HepG2 (cell line): ENCODE results near the gene COL5A1. TPM values are rescaled to one million over a fixed set of nuclear protein-coding genes. Genes with fewer than 3 reads are reported as not detected.
A peak's percentile ranks its signal among the peaks of the same experiment; 100 is the strongest.

Source experiments
- ATAC-seq: fragments of 200-7000 bp; cut with Tn5 transposase; 3 replicates; pipeline ENCODE4 v1.9.1; 2020; ENCODE audit warnings: mild to moderate bottlenecking, moderate library complexity
- BruUV-seq: library from RNA; stranded (reverse); fragments of 400-500 nt; replicated peaks from 2 replicates; lab custom pipeline; 2021; lab: Mats Ljungman, UMichigan
- CTCF ChIA-PET: fragments of 300-600 bp; formaldehyde crosslinking; extraction: SDS; loops from one replicate; lab custom pipeline; 2021; ENCODE audit warnings: low total read pairs, inconsistent platforms, low intra/inter-chr PET ratio; lab: Yijun Ruan, JAX
- POLR2A ChIA-PET: fragments of 350-600 bp; sonication (Branson Sonifier 250); formaldehyde crosslinking; loops from one replicate; lab custom pipeline; 2020; ENCODE audit warnings: antibody characterized with exemption, inconsistent platforms; lab: Yijun Ruan, JAX
- DNase-seq: peaks from one replicate; pipeline ENCODE4 v3.0.0-alpha.2; 2015; ENCODE audit warnings: low spot score
- FAIRE-seq: peaks from 3 replicates; lab custom pipeline; 2011; peaks lifted over from hg19 to GRCh38; lab: Jason Lieb, UNC
- H2AFZ ChIP-seq: one replicate; pipeline ENCODE4 v1.6.1; 2011; ENCODE audit warnings: low read length, inconsistent platforms
- H3K27ac ChIP-seq: fragments of 300-600 bp; 3 replicates; pipeline ENCODE4 v1.8.0; 2011; ENCODE audit warnings: mixed run types, mild to moderate bottlenecking, mixed read lengths, low read length, inconsistent platforms; ENCODE audit not compliant: insufficient read depth; ENCODE audit errors: extremely low read length
- H3K27me3 ChIP-seq, 2 experiments: fragments of 200-600 bp in 1 of 2; 2 replicates in 1 of 2; 3 replicates in 1 of 2; pipeline versions ENCODE4 v1.6.0 to v1.8.0; 2011; ENCODE audit warnings: low read length in 2 of 2, mild to moderate bottlenecking in 2 of 2, moderate library complexity in 2 of 2, inconsistent platforms in 1 of 2; ENCODE audit not compliant: insufficient read depth in 2 of 2, control insufficient read depth in 1 of 2
- H3K36me3 ChIP-seq, 2 experiments: fragments of 200-600 bp in 1 of 2; replicated peaks in 1 of 2; 2 replicates in 1 of 2; 3 replicates in 1 of 2; pipeline versions ENCODE4 v1.5.1 to v1.8.0; 2011; ENCODE audit warnings: low read length in 2 of 2, inconsistent platforms in 1 of 2; ENCODE audit not compliant: insufficient read depth in 2 of 2, control insufficient read depth in 1 of 2
- H3K4me1 ChIP-seq: 2 replicates; pipeline ENCODE4 v1.5.1; 2012; ENCODE audit warnings: low read length, inconsistent platforms; ENCODE audit not compliant: insufficient read depth
- H3K4me2 ChIP-seq: 2 replicates; pipeline ENCODE4 v1.6.0; 2011; ENCODE audit warnings: low read depth, low read length, inconsistent platforms
- H3K4me3 ChIP-seq, 3 experiments: fragments of 200-600 bp in 1 of 3; sonication (generic), shearing (Covaris generic) in 1 of 3; replicated peaks in 1 of 3; 2 replicates each; pipeline ENCODE4 v1.5.1; 2011 to 2016; ENCODE audit warnings: low read length in 3 of 3, inconsistent platforms in 2 of 3, low read depth in 2 of 3, mild to moderate bottlenecking in 2 of 3, control low read depth in 1 of 3, mixed read lengths in 1 of 3; ENCODE audit not compliant: insufficient read depth in 1 of 3
- H3K79me2 ChIP-seq: one replicate; pipeline ENCODE4 v1.6.1; 2011; ENCODE audit warnings: low read length, inconsistent platforms; ENCODE audit not compliant: insufficient read depth
- H3K9ac ChIP-seq: 2 replicates; pipeline ENCODE4 v1.6.0; 2011; ENCODE audit warnings: mild to moderate bottlenecking, low read depth, low read length, inconsistent platforms; ENCODE audit not compliant: insufficient read depth
- H3K9me3 ChIP-seq: 2 replicates; pipeline ENCODE4 v1.5.1; 2012; ENCODE audit warnings: mild to moderate bottlenecking, low read length
- H4K20me1 ChIP-seq: 2 replicates; pipeline ENCODE4 v1.6.0; 2011; ENCODE audit warnings: inconsistent platforms, mild to moderate bottlenecking, low read length, moderate library complexity; ENCODE audit not compliant: insufficient read depth
- GABPB1 ChIP-seq: IDR thresholded peaks from 2 replicates; pipeline ENCODE4 v1.6.1; 2016; ENCODE audit warnings: mild to moderate bottlenecking, missing genetic modification reagents, moderate library complexity, missing compliant biosample characterization
- HBP1 ChIP-seq: IDR thresholded peaks from 2 replicates; pipeline ENCODE4 v1.6.1; 2016; ENCODE audit warnings: low read depth, control low read depth
- KAT7 ChIP-seq: IDR thresholded peaks from 2 replicates; pipeline ENCODE4 v1.6.1; 2018; ENCODE audit warnings: borderline replicate concordance, missing compliant biosample characterization
- MIER2 ChIP-seq: IDR thresholded peaks from 2 replicates; pipeline ENCODE4 v1.6.1; 2016; ENCODE audit warnings: missing biosample characterization, missing genetic modification reagents
- RFXAP ChIP-seq: sonication (generic); formaldehyde crosslinking; IDR thresholded peaks from 2 replicates; pipeline ENCODE4 v1.4.0; 2020; ENCODE audit warnings: missing genetic modification reagents, borderline replicate concordance
- SALL1 ChIP-seq: sonication (generic); formaldehyde crosslinking; IDR thresholded peaks from 2 replicates; pipeline ENCODE4 v1.8.0; 2022; ENCODE audit warnings: mild to moderate bottlenecking, missing genetic modification reagents
- TEAD3 ChIP-seq: optimal IDR thresholded peaks from 2 replicates; pipeline ENCODE3; 2016; ENCODE audit warnings: borderline replicate concordance
- THYN1 ChIP-seq: sonication (generic); formaldehyde crosslinking; IDR thresholded peaks from 2 replicates; pipeline ENCODE4 v1.8.1; 2023; ENCODE audit warnings: low read depth, mild to moderate bottlenecking, moderate library complexity, missing genetic modification reagents, borderline replicate concordance
- ZBTB38 ChIP-seq: sonication (generic); formaldehyde crosslinking; IDR thresholded peaks from 2 replicates; pipeline ENCODE4 v1.5.1; 2020; ENCODE audit warnings: mild to moderate bottlenecking, missing genetic modification reagents
- ZFYVE20 ChIP-seq: sonication (generic); formaldehyde crosslinking; IDR thresholded peaks from 2 replicates; pipeline ENCODE4 v1.8.0; 2023; ENCODE audit warnings: low read depth, mild to moderate bottlenecking, moderate library complexity, missing genetic modification reagents, borderline replicate concordance
- ZNF605 ChIP-seq: sonication (generic); formaldehyde crosslinking; IDR thresholded peaks from 2 replicates; pipeline ENCODE4 v1.8.0; 2022; ENCODE audit warnings: mild to moderate bottlenecking, missing genetic modification reagents
- WGBS: methylation state at CpG from one replicate; pipeline ENCODE4 v1.1.6; 2017; ENCODE audit warnings: low lambda C conversion rate; 5-methylcytosine and 5-hydroxymethylcytosine counted together
- in situ Hi-C: cut with HindIII; loops from 2 replicates; pipeline ENCODE4 v1.10.0; 2017; ENCODE audit warnings: low pct_unique_long_range_greater_than_20kb; ENCODE audit not compliant: extremely low pct_ligation_motif_present
- intact Hi-C: fragments of 100-400 bp; cut with micrococcal nuclease; formaldehyde crosslinking; loops from one replicate; pipeline ENCODE4 v1.10.0; 2022; ENCODE audit not compliant: unreplicated experiment
- polyA plus RNA-seq, 8 experiments: library from polyadenylated mRNA; depleted of rRNA in 3 of 8; stranded (reverse) in 7 of 8; unstranded in 1 of 8; fragments of >200 nt; fragmentation: Illumina TruSeq in 4 of 8; extraction: Trizol in 4 of 8; gene quantifications; 2 replicates each; pipeline versions ENCODE4 v1.2.1 to v1.2.3, GENCODE V29; 2011 to 2016; ENCODE audit warnings: low read depth in 4 of 8, missing spikeins in 1 of 8, mixed read lengths in 1 of 8; ENCODE audit not compliant: insufficient read depth in 1 of 8
- total RNA-seq, 5 experiments: library from RNA; depleted of rRNA; stranded (reverse); fragments of >200 nt; fragmentation: Illumina TruSeq; extraction: Trizol; gene quantifications; 2 replicates each; pipeline ENCODE4 v1.2.3, GENCODE V29; 2016; ENCODE audit warnings: low read depth in 1 of 5

COL5A1 gene
- total and polyA plus RNA-seq, 2 of the 13 experiments (the other 11 are each of a cell fraction or from before 2014, with no cell fraction given): not detected

DNA sequence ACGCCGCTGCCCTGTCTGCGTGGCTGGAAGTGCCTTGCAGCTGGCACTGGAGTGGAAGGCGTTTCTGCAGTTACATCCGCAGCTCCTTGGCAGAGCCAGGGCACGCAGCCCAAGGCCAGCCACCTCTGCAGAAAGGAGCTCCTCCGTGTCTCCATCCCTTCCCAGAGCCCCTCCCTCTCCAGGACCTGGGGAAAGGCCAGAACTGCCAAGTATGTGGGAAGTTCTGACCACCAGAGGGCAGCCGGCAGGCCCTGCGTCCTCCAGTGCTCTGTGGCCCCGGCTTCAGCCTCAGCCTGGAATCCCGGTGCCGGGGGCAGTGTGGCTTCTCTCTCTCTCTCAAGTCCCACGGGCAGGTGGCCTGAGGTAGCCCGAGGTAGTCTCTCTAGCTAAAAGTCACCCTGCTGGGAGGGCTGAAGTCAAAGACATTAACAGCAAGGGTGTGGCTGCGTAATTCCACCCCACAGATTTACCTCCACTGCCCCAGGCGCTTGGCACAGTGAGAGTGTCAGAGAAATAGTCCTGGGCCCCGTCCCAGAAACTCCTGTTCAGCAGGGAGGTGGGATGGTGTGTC lies 137.3 kb downstream of the COL5A1 start (continued):
- TF ChIP-seq GABPB1 (CRISPR knock-in tag): peak; percentile 27; the same call in 1 of the 2 replicates
- no peak for TF ChIP-seq ZNF605 (CRISPR knock-in tag)
- TF ChIP-seq RFXAP: 0 out of 2 replicates have a peak, but pooled peaks have one; percentile 23
- peak; percentile 57 for TF ChIP-seq TEAD3 (CRISPR knock-in tag)
- peak; percentile 25; the same call in 1 of the 2 replicates for TF ChIP-seq SALL1 (CRISPR knock-in tag)
- no peak for TF ChIP-seq THYN1 (CRISPR knock-in tag)

GRCh38 chr9:134779640-134780039 lies 138.0 kb downstream of the COL5A1 start:
- Histone ChIP-seq H4K20me1 (no peaks in the 10 kb centered on the region; the same call in 1 of the 2 replicates), H3K79me2 (no peaks in the 10 kb centered on the region), H3K9me3 (no peaks in the 10 kb centered on the region), H3K4me1 (no peaks in the 10 kb centered on the region), H3K36me3 (no peaks in the 10 kb centered on the region), H3K27me3 (peaks cover 15 to 90% of the 10 kb centered on the region in 2 experiments; a peak in 4 of 5 replicates), H3K4me3 (no peak overlapping the region), H3K9ac (no peak overlapping the region), H2AFZ (no peak overlapping the region), H3K4me2 (no peak overlapping the region), H3K27ac (no peak overlapping the region)
- intact Hi-C loops: no loop called here
- WGBS: 3% methylated on average over 4 of the region's 8 CpGs
- FAIRE-seq (no peak), DNase-seq (no peak), ATAC-seq (no peak)
- ChIA-PET POLR2A (no interaction called here), CTCF (interaction anchor here (1.6 kb wide), 1 partner anchor 633 kb away, joined by 11 read pairs; no protein-coding TSS in a partner anchor)
- TF ChIP-seq ZBTB38 (CRISPR knock-in tag): no peak
- TF ChIP-seq HBP1 (CRISPR knock-in tag): no peak
- no peak for TF ChIP-seq KAT7 (CRISPR knock-in tag)
- no peak for TF ChIP-seq MIER2
- TF ChIP-seq ZFYVE20: no peak
- BruUV-seq: no TSS peak
- in situ Hi-C loops: no loop called here
